ENCODE data around the gene RNF224. TPM values are rescaled to one million over a fixed set of nuclear protein-coding genes. Genes with fewer than 3 reads are reported as not detected.

The RNF224 gene
- total and polyA plus RNA-seq, 2 of the 13 experiments (the other 11 are each of a cell fraction or from before 2014, with no cell fraction given): 0.09 TPM; not detected in 1

GRCh38 chr9:137205126-137206069, 21.9 kb upstream of the RNF224 start, which contains the start of the genes NDOR1 and TMEM203 (continued):
- no peak for TF ChIP-seq STAT6 (CRISPR knock-in tag; IDR thresholded peaks at IDR 0.05; ENCODE audit: borderline replicate concordance)
- no peak for TF ChIP-seq GATAD2A (CRISPR knock-in tag; IDR thresholded peaks at IDR 0.05)
- no peak for TF ChIP-seq ZNF747 (CRISPR knock-in tag; IDR thresholded peaks at IDR 0.05; ENCODE audit: borderline replicate concordance)
- TF ChIP-seq HNF1B (CRISPR knock-in tag; IDR thresholded peaks at IDR 0.05): peak; percentile 83
- TF ChIP-seq ZBTB46 (CRISPR knock-in tag; IDR thresholded peaks at IDR 0.05; ENCODE audit: borderline replicate concordance): no peak
- TF ChIP-seq PRDM10 (CRISPR knock-in tag; IDR thresholded peaks at IDR 0.05; ENCODE audit: low read depth): no peak
- no peak for TF ChIP-seq NFE2 (CRISPR knock-in tag; IDR thresholded peaks at IDR 0.05)
- no peak for TF ChIP-seq PCBP1 (IDR thresholded peaks at IDR 0.05; ENCODE audit: borderline replicate concordance, low read depth, low read length)
- peak; percentile 69 for TF ChIP-seq HCFC1 (IDR thresholded peaks at IDR 0.05; ENCODE audit: low read depth, low read length)
- no peak for TF ChIP-seq KDM1A (CRISPR knock-in tag; IDR thresholded peaks at IDR 0.05)
- TF ChIP-seq ZNF280D (CRISPR knock-in tag; IDR thresholded peaks at IDR 0.05): 0 out of 2 replicates have a peak, but pooled peaks have one; percentile 53
- peak; percentile 62 for TF ChIP-seq ESRRA (CRISPR knock-in tag; IDR thresholded peaks at IDR 0.05; ENCODE audit: low read depth)
